Hippocampal formation (tissue), 2 donors: Measurements from ENCODE around the gene RGPD5.
"Not testable (repeated sequence)": the region's sequence is repeated elsewhere in the genome, so short reads cannot be mapped to it uniquely, and the experiment has no call there.

Experiments used
- DNase-seq, 2 donors: peaks; one replicate each; lab custom pipeline; 2025; lab: John Stamatoyannopoulos, UW

RGPD5 gene

GRCh38 chr2:109794074-109794737 lies at the start of gene RGPD5:
Gene RGPD5, plus strand, starts transcription at chr2:109794305. Its CDS starts 161 bp downstream, at chr2:109794466.
- not testable (repeated sequence) for DNase-seq

GRCh38 chr2:109751572-109751971 lies 42.5 kb upstream of the RGPD5 start:
- DNase-seq = not testable (repeated sequence)

GRCh38 chr2:109757163-109757824 lies 36.8 kb upstream of the RGPD5 start:
- DNase-seq = not testable (repeated sequence)

GRCh38 chr2:109760265-109761042 lies 33.7 kb upstream of the RGPD5 start:
- not testable (repeated sequence) for DNase-seq

GRCh38 chr2:109761043-109761454 lies 33.1 kb upstream of the RGPD5 start:
- DNase-seq = not testable (repeated sequence)

GRCh38 chr2:109761976-109762375 lies 32.1 kb upstream of the RGPD5 start:
- DNase-seq = not testable (repeated sequence)

GRCh38 chr2:109766074-109766473 lies 28.0 kb upstream of the RGPD5 start:
- not testable (repeated sequence) for DNase-seq

GRCh38 chr2:109766886-109767578 lies 27.1 kb upstream of the RGPD5 start:
- not testable (repeated sequence) for DNase-seq

- DNase-seq = not testable (repeated sequence)
Observed at GRCh38 chr2:109768934-109769333, 25.2 kb upstream of the RGPD5 start.

- DNase-seq = not testable (repeated sequence)
Observed at GRCh38 chr2:109779118-109779517, 15.0 kb upstream of the RGPD5 start.

- not testable (repeated sequence) for DNase-seq
Observed at GRCh38 chr2:109781147-109781816, 12.8 kb upstream of the RGPD5 start.

GRCh38 chr2:109782446-109782993 lies 11.6 kb upstream of the RGPD5 start:
- not testable (repeated sequence) for DNase-seq

- DNase-seq = not testable (repeated sequence)
Observed at GRCh38 chr2:109791530-109792279, 2.4 kb upstream of the RGPD5 start.

- DNase-seq = not testable (repeated sequence)
Observed at GRCh38 chr2:109792659-109793058, 1.4 kb upstream of the RGPD5 start.

GRCh38 chr2:109871129-109871751 lies 77.1 kb downstream of the RGPD5 start:
- not testable (repeated sequence) for DNase-seq

- not testable (repeated sequence) for DNase-seq
Observed at GRCh38 chr2:109876625-109877024, 82.5 kb downstream of the RGPD5 start.

- not testable (repeated sequence) for DNase-seq
Observed at GRCh38 chr2:109882112-109882511, 88.0 kb downstream of the RGPD5 start.

GRCh38 chr2:109888414-109888813 lies 94.3 kb downstream of the RGPD5 start:
- DNase-seq = not testable (repeated sequence)

GRCh38 chr2:109889909-109890308 lies 95.8 kb downstream of the RGPD5 start:
- DNase-seq = not testable (repeated sequence)

GRCh38 chr2:109891024-109891423 lies 96.9 kb downstream of the RGPD5 start:
- not testable (repeated sequence) for DNase-seq
